Measurements from ENCODE around the gene INTS11.

DNA sequence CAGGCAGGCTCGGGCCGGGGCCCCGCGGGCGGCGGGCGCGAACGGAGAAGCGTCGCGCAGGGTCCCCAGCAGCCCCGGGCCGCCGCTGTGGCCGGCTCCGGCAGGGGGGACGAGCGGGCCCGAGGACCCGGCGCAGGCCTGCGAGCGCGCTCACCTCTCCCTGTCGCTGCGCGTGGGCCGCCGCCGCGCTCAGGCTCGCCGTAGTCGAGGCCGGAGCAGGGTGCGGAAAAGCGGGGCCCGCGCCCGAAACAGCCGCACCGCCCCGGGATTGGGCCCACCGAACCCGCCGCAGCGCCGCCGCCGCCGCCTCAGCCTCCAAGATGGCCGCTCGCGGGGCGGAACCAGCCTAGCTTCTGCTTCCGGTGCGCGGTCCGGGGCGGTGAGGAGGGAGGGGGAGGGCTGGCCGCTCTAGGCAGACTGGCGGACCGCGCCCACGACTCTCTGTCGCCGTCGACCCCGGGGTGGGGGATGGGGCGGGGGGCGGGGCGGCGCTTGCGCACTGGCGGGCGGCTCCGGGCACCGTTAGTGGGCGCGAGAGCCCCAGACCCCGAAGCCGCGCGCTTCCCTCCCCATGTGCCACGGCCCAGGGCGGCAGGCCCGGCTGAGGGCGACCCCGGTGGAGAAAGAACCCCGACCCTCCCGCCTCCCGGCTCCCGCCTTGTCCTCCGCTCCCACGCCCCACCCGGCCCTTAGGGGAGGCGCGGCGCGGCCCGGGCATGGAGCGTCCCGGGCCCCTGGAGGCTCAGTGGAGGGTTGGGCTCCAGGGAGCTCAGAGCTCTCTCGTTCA lies 50.8 kb downstream of the INTS11 start, which contains the start of gene UBE2J2:
- TF ChIP-seq, protein P1, sequence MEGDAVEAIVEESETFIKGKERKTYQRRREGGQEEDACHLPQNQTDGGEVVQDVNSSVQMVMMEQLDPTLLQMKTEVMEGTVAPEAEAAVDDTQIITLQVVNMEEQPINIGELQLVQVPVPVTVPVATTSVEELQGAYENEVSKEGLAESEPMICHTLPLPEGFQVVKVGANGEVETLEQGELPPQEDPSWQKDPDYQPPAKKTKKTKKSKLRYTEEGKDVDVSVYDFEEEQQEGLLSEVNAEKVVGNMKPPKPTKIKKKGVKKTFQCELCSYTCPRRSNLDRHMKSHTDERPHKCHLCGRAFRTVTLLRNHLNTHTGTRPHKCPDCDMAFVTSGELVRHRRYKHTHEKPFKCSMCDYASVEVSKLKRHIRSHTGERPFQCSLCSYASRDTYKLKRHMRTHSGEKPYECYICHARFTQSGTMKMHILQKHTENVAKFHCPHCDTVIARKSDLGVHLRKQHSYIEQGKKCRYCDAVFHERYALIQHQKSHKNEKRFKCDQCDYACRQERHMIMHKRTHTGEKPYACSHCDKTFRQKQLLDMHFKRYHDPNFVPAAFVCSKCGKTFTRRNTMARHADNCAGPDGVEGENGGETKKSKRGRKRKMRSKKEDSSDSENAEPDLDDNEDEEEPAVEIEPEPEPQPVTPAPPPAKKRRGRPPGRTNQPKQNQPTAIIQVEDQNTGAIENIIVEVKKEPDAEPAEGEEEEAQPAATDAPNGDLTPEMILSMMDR (optimal IDR thresholded peaks at IDR 0.05 in 1 of 3, IDR thresholded peaks at IDR 0.05 in 1 of 3, conservative IDR thresholded peaks at IDR 0.05 in 1 of 3; ENCODE audit: extremely low read depth in 1 of 3, insufficient read depth in 2 of 3, low read length in 3 of 3): no peak
- no peak for TF ChIP-seq EZH2 (IDR thresholded peaks at IDR 0.05; ENCODE audit: low read length)
